HTERT RPE-1 (cell line): ENCODE data around the gene TREM2.
"Not testable (repeated sequence)": the region's sequence is repeated elsewhere in the genome, so short reads cannot be mapped to it uniquely, and the experiment has no call there.

ENCODE experiments used
- in situ Hi-C: fragments of 300-500 bp; cut with MboI; formaldehyde crosslinking; loops from 4 replicates; pipeline ENCODE4 v1.14.3; 2020; ENCODE audit warnings: low sequenced_read_pairs

The TREM2 gene

GRCh38 chr6:41162687-41163418 lies at the start of gene TREM2:
Gene TREM2 (minus strand): TSS chr6:41163116. CDS start chr6:41163082, 34 bp downstream.
- in situ Hi-C loops, result no loop called here

GRCh38 chr6:41209547-41210320 lies 46.8 kb upstream of the TREM2 start:
- in situ Hi-C loops, result no loop called here

GRCh38 chr6:41208439-41209106 lies 45.7 kb upstream of the TREM2 start:
- in situ Hi-C loops, result no loop called here

- in situ Hi-C loops, result no loop called here
Observed at GRCh38 chr6:41204156-41204555, 41.2 kb upstream of the TREM2 start.

- in situ Hi-C loops, result no loop called here
Observed at GRCh38 chr6:41201764-41202173, 38.9 kb upstream of the TREM2 start.

- in situ Hi-C loops, result no loop called here
Observed at GRCh38 chr6:41200901-41201763, 38.2 kb upstream of the TREM2 start, which contains the start of gene TREML2. Gene TREML2 (minus strand): TSS chr6:41201149. CDS start chr6:41201008, 141 bp downstream.

- in situ Hi-C loops, result no loop called here
Observed at GRCh38 chr6:41200296-41200900, 37.5 kb upstream of the TREM2 start.

- in situ Hi-C loops, result no loop called here
Observed at GRCh38 chr6:41199552-41200246, 36.8 kb upstream of the TREM2 start.

- in situ Hi-C loops, result no loop called here
Observed at GRCh38 chr6:41197234-41197633, 34.3 kb upstream of the TREM2 start.

GRCh38 chr6:41194386-41194785 lies 31.5 kb upstream of the TREM2 start:
- in situ Hi-C loops, result no loop called here

- in situ Hi-C loops, result no loop called here
Observed at GRCh38 chr6:41193884-41194283, 31.0 kb upstream of the TREM2 start.

GRCh38 chr6:41193171-41193734 lies 30.3 kb upstream of the TREM2 start:
- in situ Hi-C loops, result no loop called here

GRCh38 chr6:41191569-41191968 lies 28.7 kb upstream of the TREM2 start:
- in situ Hi-C loops, result no loop called here

GRCh38 chr6:41190791-41191190 lies 27.9 kb upstream of the TREM2 start:
- in situ Hi-C loops, result no loop called here

- in situ Hi-C loops, result no loop called here
Observed at GRCh38 chr6:41189967-41190366, 27.1 kb upstream of the TREM2 start.

GRCh38 chr6:41189046-41189445 lies 26.1 kb upstream of the TREM2 start:
- in situ Hi-C loops, result not testable (repeated sequence)

GRCh38 chr6:41187924-41188886 lies 25.3 kb upstream of the TREM2 start:
- in situ Hi-C loops, result no loop called here

GRCh38 chr6:41186031-41186562 lies 23.2 kb upstream of the TREM2 start:
- in situ Hi-C loops, result no loop called here
